Activated B cell treated with CpG ODN at 0.5 μM for 24 hours (primary cell): ENCODE results near the gene GALNT16. TPM values are rescaled to one million over a fixed set of nuclear protein-coding genes. Genes with fewer than 3 reads are reported as not detected.

Experiments used
- ATAC-seq: fragments of 200-7000 bp; cut with Tn5 transposase; one replicate; pipeline ENCODE4 v1.10.0; 2021; ENCODE audit warnings: low read depth, mild to moderate bottlenecking, moderate library complexity
- CTCF ChIA-PET: fragments of 350-600 bp; sonication (Branson Sonifier 250); formaldehyde crosslinking; loops from one replicate; lab custom pipeline; 2021; ENCODE audit warnings: antibody characterized with exemption; lab: Charles Lee
- POLR2A ChIA-PET: fragments of 350-600 bp; sonication (Branson Sonifier 250); formaldehyde crosslinking; loops from one replicate; lab custom pipeline; 2021; ENCODE audit warnings: antibody characterized with exemption; lab: Charles Lee
- DNase-seq: peaks from one replicate; pipeline ENCODE4 v3.0.0; 2022
- H3K27ac Mint-ChIP-seq: one replicate; pipeline ENCODE4 v1.8.0; 2020; ENCODE audit warnings: mixed read lengths
- H3K27me3 Mint-ChIP-seq: one replicate; pipeline ENCODE4 v1.8.0; 2021; ENCODE audit warnings: mixed read lengths
- H3K36me3 Mint-ChIP-seq: one replicate; pipeline ENCODE4 v1.8.0; 2021; ENCODE audit warnings: low read depth, mixed read lengths
- H3K4me1 Mint-ChIP-seq: one replicate; pipeline ENCODE4 v1.8.0; 2021; ENCODE audit warnings: mixed read lengths
- H3K4me3 Mint-ChIP-seq: one replicate; pipeline ENCODE4 v1.8.0; 2020; ENCODE audit warnings: mild to moderate bottlenecking, mixed read lengths
- H3K9me3 Mint-ChIP-seq: one replicate; pipeline ENCODE4 v1.8.0; 2020; ENCODE audit warnings: mixed read lengths
- intact Hi-C: fragments of 100-400 bp; cut with micrococcal nuclease; formaldehyde crosslinking; loops from one replicate; pipeline ENCODE4 v1.15.1; 2024
- total RNA-seq: library from RNA; stranded (reverse); gene quantifications from 2 replicates; pipeline ENCODE4 v1.2.3, GENCODE V29; 2022
- TF ChIP-seq, protein P1 (sequence below): fragments of 200-600 bp; IDR thresholded peaks from one replicate; pipeline ENCODE4 v1.8.0; 2022; ENCODE audit warnings: antibody characterized with exemption, mild to moderate bottlenecking

The GALNT16 gene
- total RNA-seq, 1 donor from 2014 or later = 1.2 TPM

DNA sequence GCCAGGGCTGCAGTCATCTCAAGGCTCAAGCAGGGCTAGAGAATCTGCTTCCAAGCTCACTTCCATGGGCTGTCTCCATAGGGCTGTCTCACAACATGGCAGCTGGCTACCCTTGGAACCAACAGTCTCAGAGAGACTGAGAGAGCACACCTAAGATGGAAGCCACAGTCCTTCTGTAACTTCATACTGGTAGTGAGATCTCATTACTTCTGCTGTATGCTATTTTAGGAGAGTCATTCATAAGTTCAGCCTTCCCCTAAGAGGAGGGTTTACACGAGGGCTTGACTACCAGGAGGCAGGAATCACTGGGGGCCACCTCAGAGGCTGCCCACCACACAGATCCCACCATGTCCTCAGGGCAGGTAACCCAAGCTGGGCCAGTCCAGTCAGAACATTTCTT is 108.4 kb downstream of the GALNT16 start:
- TF ChIP-seq, protein P1, sequence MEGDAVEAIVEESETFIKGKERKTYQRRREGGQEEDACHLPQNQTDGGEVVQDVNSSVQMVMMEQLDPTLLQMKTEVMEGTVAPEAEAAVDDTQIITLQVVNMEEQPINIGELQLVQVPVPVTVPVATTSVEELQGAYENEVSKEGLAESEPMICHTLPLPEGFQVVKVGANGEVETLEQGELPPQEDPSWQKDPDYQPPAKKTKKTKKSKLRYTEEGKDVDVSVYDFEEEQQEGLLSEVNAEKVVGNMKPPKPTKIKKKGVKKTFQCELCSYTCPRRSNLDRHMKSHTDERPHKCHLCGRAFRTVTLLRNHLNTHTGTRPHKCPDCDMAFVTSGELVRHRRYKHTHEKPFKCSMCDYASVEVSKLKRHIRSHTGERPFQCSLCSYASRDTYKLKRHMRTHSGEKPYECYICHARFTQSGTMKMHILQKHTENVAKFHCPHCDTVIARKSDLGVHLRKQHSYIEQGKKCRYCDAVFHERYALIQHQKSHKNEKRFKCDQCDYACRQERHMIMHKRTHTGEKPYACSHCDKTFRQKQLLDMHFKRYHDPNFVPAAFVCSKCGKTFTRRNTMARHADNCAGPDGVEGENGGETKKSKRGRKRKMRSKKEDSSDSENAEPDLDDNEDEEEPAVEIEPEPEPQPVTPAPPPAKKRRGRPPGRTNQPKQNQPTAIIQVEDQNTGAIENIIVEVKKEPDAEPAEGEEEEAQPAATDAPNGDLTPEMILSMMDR = no peak
- Mint-ChIP-seq H3K4me3 (no peak overlapping the region), H3K27ac (no peak overlapping the region), H3K4me1 (no peaks in the 10 kb centered on the region), H3K9me3 (no peaks in the 10 kb centered on the region), H3K27me3 (no peaks in the 10 kb centered on the region), H3K36me3 (peaks cover 5% of the 10 kb centered on the region)
- CTCF ChIA-PET = no interaction called here
- intact Hi-C loops = no loop called here
- DNase-seq (no peak), ATAC-seq (no peak)
- POLR2A ChIA-PET = no interaction called here

DNA sequence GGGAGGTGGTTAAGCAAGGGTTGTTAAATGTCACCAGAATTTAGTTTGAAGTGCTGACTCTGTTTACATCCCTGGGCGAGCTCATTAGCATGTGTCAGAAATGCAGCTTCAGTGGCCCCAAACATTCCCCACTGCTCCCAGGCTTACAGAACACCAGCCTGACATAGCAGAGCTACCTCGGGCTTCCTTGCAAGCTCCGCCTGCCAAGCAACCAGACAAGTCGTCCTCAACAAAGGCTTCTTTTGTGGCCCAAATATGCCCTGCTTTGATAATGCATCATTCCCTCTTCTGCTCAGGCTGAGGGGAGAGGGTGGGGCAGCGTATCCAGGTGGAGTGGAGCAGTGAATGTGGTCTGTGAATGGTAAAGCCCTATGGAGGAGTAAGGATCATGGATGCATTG is 110.1 kb downstream of the GALNT16 start:
- CTCF ChIA-PET = interaction anchor here (1.0 kb wide), 1 partner anchor 127 kb away, joined by 3 read pairs; no protein-coding TSS in a partner anchor
- Mint-ChIP-seq H3K27ac (no peak overlapping the region), H3K4me1 (no peaks in the 10 kb centered on the region)

DNA sequence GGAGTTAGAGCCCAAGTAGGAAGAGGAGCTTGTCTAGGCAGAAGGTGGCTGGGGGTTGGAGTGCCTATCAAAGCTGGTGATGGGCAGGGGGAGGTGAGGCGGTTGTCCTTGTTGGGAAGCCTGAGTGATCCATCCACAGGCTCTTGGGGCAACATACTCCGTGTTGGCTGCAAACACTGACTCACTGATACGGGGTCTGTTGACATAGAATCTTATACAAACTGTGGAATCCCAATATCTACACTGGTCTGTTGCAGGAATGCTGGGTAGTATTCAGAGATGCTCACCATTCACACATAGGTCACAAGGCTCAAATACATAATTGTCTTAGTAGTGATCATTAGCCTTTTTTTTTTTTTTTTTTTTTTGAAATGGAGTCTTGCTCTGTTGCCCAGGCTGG is 112.2 kb downstream of the GALNT16 start:
- no peak for ATAC-seq
- intact Hi-C loops = no loop called here
- Mint-ChIP-seq H3K9me3 (peaks cover 2% of the 10 kb centered on the region), H3K4me1 (no peaks in the 10 kb centered on the region), H3K27ac (no peak overlapping the region), H3K4me3 (no peak overlapping the region), H3K27me3 (no peaks in the 10 kb centered on the region), H3K36me3 (peaks cover 35% of the 10 kb centered on the region)
- TF ChIP-seq, protein P1 = no peak
- CTCF ChIA-PET = no interaction called here
- no peak for DNase-seq
- POLR2A ChIA-PET = interaction anchor here (0.6 to 1.5 kb wide), 2 partner anchors 16 to 26 kb away, joined by 3 to 6 read pairs; partner anchors contain the start of gene ERH

More for the DNA sequence above, 110.1 kb downstream of the GALNT16 start:
- Mint-ChIP-seq H3K4me3 (no peak overlapping the region), H3K36me3 (peaks cover 15% of the 10 kb centered on the region), H3K9me3 (no peaks in the 10 kb centered on the region), H3K27me3 (no peaks in the 10 kb centered on the region)
- TF ChIP-seq, protein P1 = no peak
- intact Hi-C loops = no loop called here
- no peak for DNase-seq
- POLR2A ChIA-PET = no interaction called here
- no peak for ATAC-seq

DNA sequence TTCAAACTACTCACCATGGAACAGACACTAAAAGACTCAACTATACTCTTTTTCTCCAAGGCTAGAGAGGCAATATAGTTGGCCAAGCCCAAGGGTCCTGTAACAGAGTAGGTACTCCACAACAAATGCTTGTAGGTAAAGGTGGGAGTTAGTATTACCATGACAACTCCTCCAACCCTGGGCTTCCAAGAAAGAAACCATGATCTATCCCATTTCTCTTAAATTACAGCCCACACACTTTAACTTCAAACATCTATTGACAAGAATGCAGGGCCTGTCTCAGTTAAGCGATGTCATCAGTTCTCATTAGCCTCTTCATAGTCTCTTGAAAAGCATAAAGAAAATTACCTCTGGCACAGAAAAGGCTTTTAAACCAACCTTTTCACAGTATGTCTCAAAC is 113.1 kb downstream of the GALNT16 start:
- ATAC-seq (no peak), DNase-seq (no peak)
- intact Hi-C loops = no loop called here
- Mint-ChIP-seq H3K9me3 (peaks cover 2% of the 10 kb centered on the region), H3K27ac (no peak overlapping the region), H3K4me1 (no peaks in the 10 kb centered on the region), H3K36me3 (peaks cover 38% of the 10 kb centered on the region), H3K27me3 (no peaks in the 10 kb centered on the region), H3K4me3 (no peak overlapping the region)
- CTCF ChIA-PET = no interaction called here
- TF ChIP-seq, protein P1 = no peak
- POLR2A ChIA-PET = interaction anchor here (1.5 kb wide), 1 partner anchor 25 kb away, joined by 6 read pairs; the partner anchor contains the start of gene ERH

DNA sequence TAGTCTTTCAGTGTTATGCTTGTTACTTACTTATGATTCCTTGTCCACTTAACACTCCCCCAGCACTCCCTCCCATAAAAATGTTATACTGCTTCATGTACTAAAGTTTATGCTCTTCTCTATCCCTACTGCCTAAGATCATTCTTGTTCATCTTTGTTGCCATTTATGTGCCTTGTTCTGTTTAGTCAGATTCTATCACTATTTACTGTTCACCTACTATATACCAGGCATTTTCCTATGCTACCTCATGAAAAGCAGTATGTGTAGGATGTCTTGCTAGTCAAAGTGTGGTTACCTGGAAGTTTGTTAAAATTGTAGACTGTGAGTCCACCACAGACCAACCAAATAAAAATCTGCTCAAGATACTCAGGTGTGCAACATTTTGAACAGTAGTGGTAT is 114.3 kb downstream of the GALNT16 start:
- intact Hi-C loops = no loop called here
- ATAC-seq (no peak), DNase-seq (no peak)
- peaks cover 2% of the 10 kb centered on the region for H3K9me3 Mint-ChIP-seq
- POLR2A ChIA-PET = no interaction called here
- TF ChIP-seq, protein P1 = no peak
- no peaks in the 10 kb centered on the region for H3K4me1 Mint-ChIP-seq
- peaks cover 43% of the 10 kb centered on the region for H3K36me3 Mint-ChIP-seq
- CTCF ChIA-PET = no interaction called here
- H3K27me3 Mint-ChIP-seq = no peaks in the 10 kb centered on the region
- no peak overlapping the region for H3K27ac Mint-ChIP-seq
- no peak overlapping the region for H3K4me3 Mint-ChIP-seq
